OCI-LY1 (cell line): ENCODE data around the gene IFT74.

Experiments used
- EZH2 ChIP-seq: fragments of 200-600 bp; sonication (generic), shearing (Covaris generic); IDR thresholded peaks from 2 replicates; pipeline ENCODE4 v1.8.0; 2017; ENCODE audit warnings: borderline replicate concordance, mixed run types, mild to moderate bottlenecking, antibody characterized with exemption, low read length, moderate library complexity, mixed read lengths
- TF ChIP-seq, protein P1 (sequence below): fragments of 200-600 bp; sonication (generic), shearing (Covaris generic); IDR thresholded peaks from 2 replicates; pipeline ENCODE4 v1.5.1; 2017; ENCODE audit warnings: mild to moderate bottlenecking, antibody characterized with exemption, low read length, moderate library complexity, mixed read lengths

DNA sequence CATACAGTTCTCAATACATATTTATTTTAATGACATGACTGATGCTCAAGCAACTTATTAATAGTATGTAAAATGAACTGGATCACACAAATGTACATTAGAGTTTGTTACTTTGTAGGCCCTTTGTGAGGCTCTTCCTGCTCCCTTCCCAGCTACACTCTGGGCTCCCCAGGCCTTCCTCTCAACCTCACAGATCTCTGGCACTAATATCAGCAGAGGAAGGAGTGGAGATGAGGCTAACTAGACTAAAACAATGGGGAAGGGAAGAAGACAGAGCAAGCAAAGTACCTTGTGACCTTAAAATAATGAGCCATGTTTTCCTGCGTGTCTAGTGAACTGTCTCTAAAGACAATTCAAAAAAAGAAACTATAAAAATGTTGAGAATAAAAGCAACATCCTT, 122.5 kb downstream of the IFT74 start:
- TF ChIP-seq, protein P1, sequence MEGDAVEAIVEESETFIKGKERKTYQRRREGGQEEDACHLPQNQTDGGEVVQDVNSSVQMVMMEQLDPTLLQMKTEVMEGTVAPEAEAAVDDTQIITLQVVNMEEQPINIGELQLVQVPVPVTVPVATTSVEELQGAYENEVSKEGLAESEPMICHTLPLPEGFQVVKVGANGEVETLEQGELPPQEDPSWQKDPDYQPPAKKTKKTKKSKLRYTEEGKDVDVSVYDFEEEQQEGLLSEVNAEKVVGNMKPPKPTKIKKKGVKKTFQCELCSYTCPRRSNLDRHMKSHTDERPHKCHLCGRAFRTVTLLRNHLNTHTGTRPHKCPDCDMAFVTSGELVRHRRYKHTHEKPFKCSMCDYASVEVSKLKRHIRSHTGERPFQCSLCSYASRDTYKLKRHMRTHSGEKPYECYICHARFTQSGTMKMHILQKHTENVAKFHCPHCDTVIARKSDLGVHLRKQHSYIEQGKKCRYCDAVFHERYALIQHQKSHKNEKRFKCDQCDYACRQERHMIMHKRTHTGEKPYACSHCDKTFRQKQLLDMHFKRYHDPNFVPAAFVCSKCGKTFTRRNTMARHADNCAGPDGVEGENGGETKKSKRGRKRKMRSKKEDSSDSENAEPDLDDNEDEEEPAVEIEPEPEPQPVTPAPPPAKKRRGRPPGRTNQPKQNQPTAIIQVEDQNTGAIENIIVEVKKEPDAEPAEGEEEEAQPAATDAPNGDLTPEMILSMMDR = no peak
- TF ChIP-seq EZH2 = no peak
